Endothelial cell of umbilical vein (primary cell): Measurements from ENCODE around the gene TYW3. TPM values are rescaled to one million over a fixed set of nuclear protein-coding genes. Genes with fewer than 3 reads are reported as not detected.

Experiments used
- BruUV-seq: library from RNA; stranded (reverse); fragments of 400-500 nt; replicated peaks from 2 replicates; lab custom pipeline; 2021; lab: Mats Ljungman, UMichigan
- CTCF ChIA-PET: fragments of 300-600, 350-600 bp; sonication (Branson Sonifier 250); formaldehyde crosslinking; loops from one replicate; lab custom pipeline; 2021; ENCODE audit warnings: antibody characterized with exemption, inconsistent platforms; lab: Charles Lee
- POLR2A ChIA-PET: fragments of 300-600, 350-600 bp; sonication (Branson Sonifier 250); formaldehyde crosslinking; loops from one replicate; lab custom pipeline; 2021; ENCODE audit warnings: antibody characterized with exemption, inconsistent platforms; lab: Charles Lee
- DNase-seq: peaks from one replicate; pipeline ENCODE4 v3.0.0-alpha.2; 2011; ENCODE audit warnings: low read depth, low spot score
- FAIRE-seq: peaks from 2 replicates; lab custom pipeline; 2011; peaks lifted over from hg19 to GRCh38; lab: Jason Lieb, UNC
- H2AFZ ChIP-seq: 2 replicates; pipeline ENCODE4 v1.6.0; 2012; ENCODE audit warnings: low read depth, low read length, control low read depth, inconsistent platforms
- H3K27ac ChIP-seq: 2 replicates; pipeline ENCODE4 v1.5.1; 2011; ENCODE audit warnings: low read depth, mild to moderate bottlenecking, control low read depth, low read length, moderate library complexity; ENCODE audit not compliant: insufficient read depth
- H3K27me3 ChIP-seq, 2 experiments: 2 replicates each; pipeline versions ENCODE4 v1.6.0 to v1.6.1; 2011; ENCODE audit warnings: low read length in 2 of 2, mixed read lengths in 1 of 2; ENCODE audit not compliant: control insufficient read depth in 2 of 2, insufficient read depth in 2 of 2
- H3K36me3 ChIP-seq, 2 experiments: 2 replicates in 1 of 2; 3 replicates in 1 of 2; pipeline ENCODE4 v1.5.1; 2011; ENCODE audit warnings: low read length in 2 of 2, mild to moderate bottlenecking in 1 of 2, moderate library complexity in 1 of 2; ENCODE audit not compliant: control insufficient read depth in 2 of 2, insufficient read depth in 2 of 2; ENCODE audit errors: extremely low read depth in 1 of 2
- H3K4me1 ChIP-seq: 3 replicates; pipeline ENCODE4 v1.5.1; 2011; ENCODE audit warnings: mild to moderate bottlenecking, low read length; ENCODE audit not compliant: control insufficient read depth, insufficient read depth; ENCODE audit errors: extremely low read depth
- H3K4me2 ChIP-seq: 2 replicates; pipeline ENCODE4 v1.6.1; 2011; ENCODE audit warnings: low read length, control low read depth, mixed read lengths; ENCODE audit not compliant: insufficient read depth
- H3K4me3 ChIP-seq, 3 experiments: fragments of 200-600 bp in 1 of 3; sonication (generic), shearing (Covaris generic) in 1 of 3; replicated peaks in 1 of 3; 2 replicates each; pipeline ENCODE4 v1.5.1; 2011 to 2016; ENCODE audit warnings: control low read depth in 3 of 3, low read length in 3 of 3, mild to moderate bottlenecking in 2 of 3, inconsistent platforms in 1 of 3, low read depth in 1 of 3, moderate library complexity in 1 of 3; ENCODE audit not compliant: insufficient read depth in 1 of 3
- H3K79me2 ChIP-seq: 2 replicates; pipeline ENCODE4 v1.6.0; 2012; ENCODE audit warnings: low read length, inconsistent platforms; ENCODE audit not compliant: control insufficient read depth, insufficient read depth
- H3K9ac ChIP-seq: replicated peaks from 2 replicates; pipeline ENCODE3; 2011; ENCODE audit warnings: low read length, control low read depth; ENCODE audit not compliant: insufficient read depth; ENCODE audit errors: extremely low read depth
- H3K9me1 ChIP-seq: replicated peaks from 3 replicates; pipeline ENCODE4 v1.6.0; 2011; ENCODE audit warnings: mild to moderate bottlenecking, low read length; ENCODE audit not compliant: control insufficient read depth, insufficient read depth; ENCODE audit errors: extremely low read depth
- H3K9me3 ChIP-seq: replicated peaks from 2 replicates; pipeline ENCODE4 v1.5.1; 2012; ENCODE audit warnings: low read length, inconsistent platforms; ENCODE audit not compliant: control insufficient read depth, insufficient read depth
- H4K20me1 ChIP-seq: replicated peaks from 2 replicates; pipeline ENCODE3; 2011; ENCODE audit warnings: mild to moderate bottlenecking, low read length; ENCODE audit not compliant: control insufficient read depth, insufficient read depth; ENCODE audit errors: extremely low read depth
- CTCF ChIP-seq, 2 donors: IDR thresholded peaks; 1 replicate in 1 of 2; 2 replicates in 1 of 2; pipeline ENCODE4 v1.5.1; 2011; ENCODE audit warnings: low read length in 2 of 2, mild to moderate bottlenecking in 2 of 2, moderate library complexity in 2 of 2, control low read depth in 1 of 2, inconsistent platforms in 1 of 2, low read depth in 1 of 2; ENCODE audit not compliant: insufficient read depth in 1 of 2; ENCODE audit errors: extremely low read depth in 1 of 2
- FOS ChIP-seq: IDR thresholded peaks from 2 replicates; pipeline ENCODE4 v1.6.1; 2011; ENCODE audit warnings: mild to moderate bottlenecking, low read length, moderate library complexity, borderline replicate concordance; ENCODE audit not compliant: insufficient read depth
- MYC ChIP-seq: IDR thresholded peaks from one replicate; pipeline ENCODE4 v1.6.1; 2011; ENCODE audit warnings: mild to moderate bottlenecking, low read depth, low read length
- POLR2A ChIP-seq: IDR thresholded peaks from 2 replicates; pipeline ENCODE4 v1.6.1; 2012; ENCODE audit warnings: low read depth, mild to moderate bottlenecking, control low read depth, low read length
- POLR2AphosphoS5 ChIP-seq: IDR thresholded peaks from 2 replicates; pipeline ENCODE4 v1.6.1; 2012; ENCODE audit warnings: low read depth, mild to moderate bottlenecking, control low read depth, low read length, moderate library complexity; ENCODE audit not compliant: insufficient read depth
- dilution Hi-C: fragments of 300-500 bp; cut with MboI; formaldehyde crosslinking; loops from one replicate; pipeline ENCODE4 v1.15.0; 2019; ENCODE audit warnings: low sequenced_read_pairs; ENCODE audit not compliant: extremely low pct_ligation_motif_present
- intact Hi-C: fragments of 100-400 bp; cut with micrococcal nuclease; formaldehyde crosslinking; loops from one replicate; pipeline ENCODE4 v1.10.0; 2022
- polyA plus RNA-seq, 4 experiments: library from polyadenylated mRNA; depleted of rRNA in 3 of 4; stranded (reverse) in 3 of 4; unstranded in 1 of 4; fragments of >200 nt; gene quantifications; 2 replicates each; pipeline versions ENCODE4 v1.2.1 to v1.2.3, GENCODE V29; 2011 to 2012; ENCODE audit warnings: missing spikeins in 1 of 4
- total RNA-seq: library from RNA; stranded (reverse); gene quantifications from 2 replicates; pipeline ENCODE4 v1.2.3, GENCODE V29; 2021

TYW3 gene
- total and polyA plus RNA-seq, 2 donors (not counting 3 experiments of a cell fraction or from before 2014, with no cell fraction given) = 8.5 to 22.8 TPM

DNA sequence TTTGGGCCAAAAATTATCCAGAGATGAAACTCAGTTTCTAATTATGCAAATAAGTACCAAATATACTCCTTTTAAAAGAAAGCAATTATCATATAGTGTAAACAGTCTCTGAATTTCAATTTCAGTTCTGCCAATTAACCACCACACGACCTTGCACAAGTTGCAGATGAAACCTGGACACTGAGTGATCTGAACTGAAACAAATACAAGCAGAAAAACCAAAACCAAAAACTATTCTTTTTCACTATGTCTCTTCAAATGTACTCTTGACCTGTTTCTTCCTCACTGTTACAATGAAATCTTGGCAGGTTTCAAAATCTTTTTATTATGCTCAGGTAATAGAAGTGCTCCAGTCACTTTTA lies 79.2 kb downstream of the TYW3 start:
- H3K27ac ChIP-seq = no peak overlapping the region
- DNase-seq (no peak), FAIRE-seq (no peak)
- H4K20me1 ChIP-seq = no peaks in the 10 kb centered on the region
- no peaks in the 10 kb centered on the region for H3K9me3 ChIP-seq
- H3K4me1 ChIP-seq = no peaks in the 10 kb centered on the region
- H3K4me3 ChIP-seq = no peak overlapping the region
- dilution Hi-C loops = no loop called here
- TF ChIP-seq FOS (no peak), POLR2A (no peak), MYC (no peak), POLR2AphosphoS5 (no peak), CTCF (IDR thresholded peaks at IDR 0.05; ENCODE audit: extremely low read depth in 1 of 2, insufficient read depth in 1 of 2, low read depth in 1 of 2, low read length in 2 of 2) (no peak)
- no peak overlapping the region for H3K4me2 ChIP-seq
- no peaks in the 10 kb centered on the region for H3K79me2 ChIP-seq
- no peak overlapping the region for H3K9ac ChIP-seq
- POLR2A ChIA-PET = no interaction called here
- CTCF ChIA-PET = no interaction called here
- H2AFZ ChIP-seq = no peak overlapping the region
- BruUV-seq = no TSS peak
- H3K27me3 ChIP-seq = no peaks in the 10 kb centered on the region
- intact Hi-C loops = no loop called here
- no peaks in the 10 kb centered on the region for H3K36me3 ChIP-seq
- no peaks in the 10 kb centered on the region for H3K9me1 ChIP-seq

Other genes with a start within 250 kb of the TYW3 start
- gene LRRC53, start 220.5 kb upstream of the TYW3 start, total RNA-seq = not detected in 2 replicates
- gene LRRC53, start 220.5 kb upstream of the TYW3 start, polyA plus RNA-seq = not detected in 2 replicates
- not detected in 2 replicates for gene ERICH3, start 59.4 kb upstream of the TYW3 start, total RNA-seq
- not detected in 2 replicates for gene ERICH3, start 59.4 kb upstream of the TYW3 start, polyA plus RNA-seq
- 32.7 and 33.5 TPM in 2 replicates for gene CRYZ, start 102 bp upstream of the TYW3 start, total RNA-seq
- 22.2 and 24.5 TPM in 2 replicates for gene CRYZ, start 102 bp upstream of the TYW3 start, polyA plus RNA-seq